ENCODE data around the gene CALCOCO1. TPM values are rescaled to one million over a fixed set of nuclear protein-coding genes. Genes with fewer than 3 reads are reported as not detected.

The CALCOCO1 gene
- total and polyA plus RNA-seq, 2 experiments from 2014 or later, result 71.3 to 74.4 TPM

- Histone ChIP-seq H2AFZ (no peak overlapping the region), H3K9me2 (replicated peaks; ENCODE audit: insufficient read depth) (no peaks in the 10 kb centered on the region), H3K4me2 (no peak overlapping the region), H3K27me3 (peaks cover 53% of the 10 kb centered on the region), H4K20me1 (ENCODE audit: insufficient read depth, poor library complexity, severe bottlenecking) (no peaks in the 10 kb centered on the region), H3K9me3 (ENCODE audit: low read depth) (no peaks in the 10 kb centered on the region), H3K4me1 (ENCODE audit: insufficient read depth) (no peaks in the 10 kb centered on the region), H3K27ac (no peak overlapping the region), H3K4me3 (no peak overlapping the region), H3K79me2 (no peaks in the 10 kb centered on the region), H3K36me3 (replicated peaks; ENCODE audit: insufficient read depth, low read depth) (no peaks in the 10 kb centered on the region)
- TF ChIP-seq CTCF (IDR thresholded peaks at IDR 0.05; ENCODE audit: poor library complexity) (no peak), EZH2phosphoT487 (IDR thresholded peaks at IDR 0.05; ENCODE audit: low read depth, severe bottlenecking, unreplicated experiment) (no peak), EZH2 (IDR thresholded peaks at IDR 0.05; ENCODE audit: borderline replicate concordance) (no peak)
- 91% methylated on average over 1 of the region's 1 CpG for WGBS (ENCODE audit: low lambda C conversion rate, missing lambda C conversion rate)
- no peak for DNase-seq (ENCODE audit: low spot score)
Observed at GRCh38 chr12:53706080-53706479, 21.2 kb downstream of the CALCOCO1 start.

DNA sequence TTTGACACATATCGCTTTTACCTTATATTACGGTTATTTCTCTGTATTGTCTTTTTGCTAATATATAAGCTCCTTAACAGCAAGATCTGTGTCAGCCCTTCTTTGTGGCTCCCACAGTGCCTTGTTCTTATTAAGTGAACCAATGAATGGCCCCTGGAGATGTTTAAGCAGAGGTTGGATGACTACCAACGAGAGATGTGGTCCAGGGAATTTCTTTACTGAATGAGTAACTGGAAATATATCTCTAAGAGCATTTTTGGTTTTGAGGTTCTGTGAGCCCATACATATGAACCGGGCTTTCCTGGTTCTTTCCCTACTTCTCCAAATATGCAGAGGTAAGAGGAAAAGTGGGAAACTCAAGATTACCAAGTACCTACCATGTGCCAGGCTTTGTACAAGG lies 23.5 kb downstream of the CALCOCO1 start:
- no peaks in the 10 kb centered on the region for H3K9me2 ChIP-seq (replicated peaks; ENCODE audit: insufficient read depth)
- no peaks in the 10 kb centered on the region for H3K36me3 ChIP-seq (replicated peaks; ENCODE audit: insufficient read depth, low read depth)
- no peak for TF ChIP-seq EZH2phosphoT487 (IDR thresholded peaks at IDR 0.05; ENCODE audit: low read depth, severe bottlenecking, unreplicated experiment)
- TF ChIP-seq CTCF (IDR thresholded peaks at IDR 0.05; ENCODE audit: poor library complexity), result no peak
- no peak for DNase-seq (ENCODE audit: low spot score)
- H3K27ac ChIP-seq, result no peak overlapping the region
- no peaks in the 10 kb centered on the region for H3K4me1 ChIP-seq (ENCODE audit: insufficient read depth)
- H3K9me3 ChIP-seq (ENCODE audit: low read depth), result no peaks in the 10 kb centered on the region
- peaks cover 76% of the 10 kb centered on the region for H3K27me3 ChIP-seq
- 82% methylated on average over 4 of the region's 4 CpGs for WGBS (ENCODE audit: low lambda C conversion rate, missing lambda C conversion rate)
- no peaks in the 10 kb centered on the region for H3K79me2 ChIP-seq
- no peak overlapping the region for H3K4me2 ChIP-seq
- H3K4me3 ChIP-seq, result no peak overlapping the region
- H2AFZ ChIP-seq, result no peak overlapping the region
- H4K20me1 ChIP-seq (ENCODE audit: insufficient read depth, poor library complexity, severe bottlenecking), result no peaks in the 10 kb centered on the region

DNA sequence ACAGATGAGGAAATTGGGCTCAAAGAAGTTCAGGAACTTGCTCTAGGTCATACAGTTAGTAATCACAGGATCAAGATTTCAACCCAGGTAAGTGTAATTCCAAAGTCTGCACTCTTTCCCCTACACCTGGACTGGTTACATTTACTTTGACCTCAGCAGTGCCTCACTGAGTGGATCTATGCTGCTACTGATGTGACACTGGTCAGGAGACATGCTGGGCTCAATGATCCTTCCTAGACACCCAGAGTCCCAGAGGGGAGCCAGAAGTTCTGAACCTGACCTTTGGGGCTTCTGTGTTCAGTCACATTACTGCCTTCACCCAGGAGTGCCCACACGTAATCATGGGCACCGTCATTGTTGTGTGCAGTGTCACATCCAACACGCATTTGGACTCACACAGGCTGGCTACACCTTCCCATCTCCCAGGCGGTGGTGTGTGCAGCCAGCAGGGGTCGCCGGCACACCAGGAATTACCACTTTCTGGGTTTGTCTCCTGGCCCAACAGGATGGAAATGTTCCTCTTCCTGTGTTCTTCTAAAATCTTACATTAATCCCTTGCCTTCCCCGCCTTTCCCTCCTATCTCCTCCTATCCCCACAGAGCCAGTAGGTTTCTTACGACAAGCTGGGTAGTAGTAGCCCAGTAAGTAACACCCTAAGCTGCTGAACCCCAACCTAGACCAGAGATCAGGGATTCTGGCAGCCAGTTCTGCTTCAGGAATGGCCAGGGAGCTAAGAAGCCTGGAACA lies 25.6 kb downstream of the CALCOCO1 start:
- H4K20me1 ChIP-seq (ENCODE audit: insufficient read depth, poor library complexity, severe bottlenecking), result no peaks in the 10 kb centered on the region
- 5% methylated on average over 8 of the region's 8 CpGs for WGBS (ENCODE audit: low lambda C conversion rate, missing lambda C conversion rate)
- no peaks in the 10 kb centered on the region for H3K4me1 ChIP-seq (ENCODE audit: insufficient read depth)
- H3K36me3 ChIP-seq (replicated peaks; ENCODE audit: insufficient read depth, low read depth), result no peaks in the 10 kb centered on the region
- no peak overlapping the region for H3K27ac ChIP-seq
- H3K4me2 ChIP-seq, result no peak overlapping the region
- peak overlapping the region; percentile 29 for H2AFZ ChIP-seq
- H3K9me3 ChIP-seq (ENCODE audit: low read depth), result no peaks in the 10 kb centered on the region
- H3K27me3 ChIP-seq, result peaks cover 87% of the 10 kb centered on the region
- H3K9me2 ChIP-seq (replicated peaks; ENCODE audit: insufficient read depth), result no peaks in the 10 kb centered on the region
- peak; percentile 80 for DNase-seq (ENCODE audit: low spot score)
- no peak overlapping the region for H3K4me3 ChIP-seq
- H3K79me2 ChIP-seq, result no peaks in the 10 kb centered on the region
- TF ChIP-seq CTCF (IDR thresholded peaks at IDR 0.05; ENCODE audit: poor library complexity) (peak; percentile 93), EZH2 (IDR thresholded peaks at IDR 0.05; ENCODE audit: borderline replicate concordance) (no peak), EZH2phosphoT487 (IDR thresholded peaks at IDR 0.05; ENCODE audit: low read depth, severe bottlenecking, unreplicated experiment) (no peak)

All from hepatocyte (in vitro differentiated cells).